ENCODE measurements around the gene TULP4. TPM values are rescaled to one million over a fixed set of nuclear protein-coding genes. Genes with fewer than 3 reads are reported as not detected.

The TULP4 gene
- polyA plus RNA-seq, 1 donor (not counting 4 experiments of a cell fraction or from before 2014, with no cell fraction given), result 13.1 TPM

GRCh38 chr6:158410784-158411183 lies 98.5 kb downstream of the TULP4 start:
- Histone ChIP-seq H3K9ac (ENCODE audit: control insufficient read depth, extremely low read depth, insufficient read depth, low read length) (no peak overlapping the region), H3K4me1 (ENCODE audit: control insufficient read depth, extremely low read depth, insufficient read depth, low read length) (peaks cover 24% of the 10 kb centered on the region), H3K9me1 (ENCODE audit: control insufficient read depth, extremely low read depth, insufficient read depth, low read length) (no peaks in the 10 kb centered on the region), H3K4me3 (ENCODE audit: control insufficient read depth in 2 of 3, extremely low read depth in 1 of 3, insufficient read depth in 2 of 3, low read depth in 1 of 3, low read length in 3 of 3) (no peak overlapping the region), H2AFZ (ENCODE audit: control insufficient read depth, low read length) (no peak overlapping the region), H3K27me3 (ENCODE audit: control insufficient read depth, extremely low read depth, insufficient read depth, low read length) (no peaks in the 10 kb centered on the region), H3K9me3 (ENCODE audit: control insufficient read depth, low read depth, low read length) (no peaks in the 10 kb centered on the region), H4K20me1 (ENCODE audit: control insufficient read depth, extremely low read depth, insufficient read depth, low read length) (no peaks in the 10 kb centered on the region), H3K79me2 (ENCODE audit: control insufficient read depth, insufficient read depth, low read length) (peaks cover 3% of the 10 kb centered on the region), H3K36me3 (ENCODE audit: control insufficient read depth in 2 of 2, extremely low read depth in 1 of 2, insufficient read depth in 2 of 2, low read length in 2 of 2) (peaks cover 4 to 11% of the 10 kb centered on the region in 2 experiments), H3K27ac (ENCODE audit: control insufficient read depth, insufficient read depth, low read length) (no peak overlapping the region), H3K4me2 (ENCODE audit: control insufficient read depth, extremely low read depth, insufficient read depth, low read depth, low read length) (no peak overlapping the region)
- TF ChIP-seq CTCF (optimal IDR thresholded peaks at IDR 0.05 in 1 of 3, IDR thresholded peaks at IDR 0.05 in 1 of 3, conservative IDR thresholded peaks at IDR 0.05 in 1 of 3; ENCODE audit: extremely low read depth in 1 of 3, insufficient read depth in 2 of 3, low read length in 3 of 3) (no peak), EZH2 (IDR thresholded peaks at IDR 0.05; ENCODE audit: low read length) (no peak)
- dilution Hi-C loops (cut with MboI; ENCODE audit: extremely low pct_ligation_motif_present, low sequenced_read_pairs), result no loop called here
- DNase-seq (ENCODE audit: low read depth, low spot score) (no peak), FAIRE-seq (no peak)

- peak overlapping the region; percentile 57 for H3K4me2 ChIP-seq (ENCODE audit: control insufficient read depth, extremely low read depth, insufficient read depth, low read depth, low read length)
- no peaks in the 10 kb centered on the region for H3K9me3 ChIP-seq (ENCODE audit: control insufficient read depth, low read depth, low read length)
- peak overlapping the region; percentile 47 for H3K27ac ChIP-seq (ENCODE audit: control insufficient read depth, insufficient read depth, low read length)
- TF ChIP-seq EZH2 (IDR thresholded peaks at IDR 0.05; ENCODE audit: low read length), result no peak
- no peak for TF ChIP-seq CTCF (optimal IDR thresholded peaks at IDR 0.05 in 1 of 3, IDR thresholded peaks at IDR 0.05 in 1 of 3, conservative IDR thresholded peaks at IDR 0.05 in 1 of 3; ENCODE audit: extremely low read depth in 1 of 3, insufficient read depth in 2 of 3, low read length in 3 of 3)
- no peak overlapping the region for H2AFZ ChIP-seq (ENCODE audit: control insufficient read depth, low read length)
- dilution Hi-C loops (cut with MboI; ENCODE audit: extremely low pct_ligation_motif_present, low sequenced_read_pairs), result no loop called here
- H3K27me3 ChIP-seq (ENCODE audit: control insufficient read depth, extremely low read depth, insufficient read depth, low read length), result no peaks in the 10 kb centered on the region
- no peaks in the 10 kb centered on the region for H3K9me1 ChIP-seq (ENCODE audit: control insufficient read depth, extremely low read depth, insufficient read depth, low read length)
- no peak overlapping the region for H3K9ac ChIP-seq (ENCODE audit: control insufficient read depth, extremely low read depth, insufficient read depth, low read length)
- H3K4me1 ChIP-seq (ENCODE audit: control insufficient read depth, extremely low read depth, insufficient read depth, low read length), result peaks cover 33% of the 10 kb centered on the region
- H3K36me3 ChIP-seq (ENCODE audit: control insufficient read depth in 2 of 2, extremely low read depth in 1 of 2, insufficient read depth in 2 of 2, low read length in 2 of 2), result peaks cover 4 to 15% of the 10 kb centered on the region in 2 experiments
- no peak overlapping the region for H3K4me3 ChIP-seq (ENCODE audit: control insufficient read depth in 2 of 3, extremely low read depth in 1 of 3, insufficient read depth in 2 of 3, low read depth in 1 of 3, low read length in 3 of 3)
- DNase-seq (ENCODE audit: low read depth, low spot score), result peak; percentile 88
- H3K79me2 ChIP-seq (ENCODE audit: control insufficient read depth, insufficient read depth, low read length), result peaks cover 3% of the 10 kb centered on the region
- H4K20me1 ChIP-seq (ENCODE audit: control insufficient read depth, extremely low read depth, insufficient read depth, low read length), result no peaks in the 10 kb centered on the region
- FAIRE-seq, result peak; percentile 98
Observed at GRCh38 chr6:158411998-158412397, 99.7 kb downstream of the TULP4 start.

Measured in keratinocyte (primary cell).